GM18517 (cell line): Measurements from ENCODE around the gene EOMES.

Experiments used
- ATAC-seq: cut with Tn5 transposase; IDR thresholded peaks from one replicate; pipeline ENCODE4 v1.9.1; 2021; ENCODE audit warnings: mild to moderate bottlenecking, moderate library complexity; ENCODE audit not compliant: unreplicated experiment

EOMES gene

GRCh38 chr3:27720899-27721716, 1.0 kb downstream of the EOMES start:
- no peak for ATAC-seq

- no peak for ATAC-seq
Observed at GRCh38 chr3:27719314-27720003, 2.7 kb downstream of the EOMES start.

- ATAC-seq: no peak
Observed at GRCh38 chr3:27718459-27718858, 3.7 kb downstream of the EOMES start.

GRCh38 chr3:27717200-27717852, 4.8 kb downstream of the EOMES start:
- ATAC-seq: no peak

- ATAC-seq: no peak
Observed at GRCh38 chr3:27716309-27716708, 5.8 kb downstream of the EOMES start.

GRCh38 chr3:27715863-27716262, 6.3 kb downstream of the EOMES start:
- ATAC-seq: no peak

GRCh38 chr3:27715454-27715806, 6.7 kb downstream of the EOMES start:
- ATAC-seq: no peak

GRCh38 chr3:27714692-27715453, 7.2 kb downstream of the EOMES start:
- no peak for ATAC-seq

GRCh38 chr3:27714146-27714526, 8.0 kb downstream of the EOMES start:
- no peak for ATAC-seq

- ATAC-seq: no peak
Observed at GRCh38 chr3:27713435-27714145, 8.5 kb downstream of the EOMES start.

GRCh38 chr3:27713078-27713423, 9.1 kb downstream of the EOMES start:
- ATAC-seq: no peak

GRCh38 chr3:27712136-27713077, 9.7 kb downstream of the EOMES start:
- peak; percentile 90 for ATAC-seq

- ATAC-seq: no peak
Observed at GRCh38 chr3:27708250-27708649, 13.9 kb downstream of the EOMES start.

GRCh38 chr3:27699067-27699466, 23.1 kb downstream of the EOMES start:
- no peak for ATAC-seq

GRCh38 chr3:27696906-27697305, 25.2 kb downstream of the EOMES start:
- no peak for ATAC-seq

- ATAC-seq: no peak
Observed at GRCh38 chr3:27695636-27696035, 26.5 kb downstream of the EOMES start.

GRCh38 chr3:27688053-27688452, 34.1 kb downstream of the EOMES start:
- no peak for ATAC-seq

- ATAC-seq: no peak
Observed at GRCh38 chr3:27686642-27687041, 35.5 kb downstream of the EOMES start.

- no peak for ATAC-seq
Observed at GRCh38 chr3:27685474-27685873, 36.6 kb downstream of the EOMES start.

- ATAC-seq: no peak
Observed at GRCh38 chr3:27684302-27684701, 37.8 kb downstream of the EOMES start.
